NOMO-1 treated with DMSO at 0.1 percent for 48 hours (cell line): ENCODE results near the gene FRMD4B.

Experiments used
- DNase-seq: peaks from one replicate; lab custom pipeline; 2025; ENCODE audit not compliant: unreplicated experiment; lab: John Stamatoyannopoulos, UW

The FRMD4B gene

DNA sequence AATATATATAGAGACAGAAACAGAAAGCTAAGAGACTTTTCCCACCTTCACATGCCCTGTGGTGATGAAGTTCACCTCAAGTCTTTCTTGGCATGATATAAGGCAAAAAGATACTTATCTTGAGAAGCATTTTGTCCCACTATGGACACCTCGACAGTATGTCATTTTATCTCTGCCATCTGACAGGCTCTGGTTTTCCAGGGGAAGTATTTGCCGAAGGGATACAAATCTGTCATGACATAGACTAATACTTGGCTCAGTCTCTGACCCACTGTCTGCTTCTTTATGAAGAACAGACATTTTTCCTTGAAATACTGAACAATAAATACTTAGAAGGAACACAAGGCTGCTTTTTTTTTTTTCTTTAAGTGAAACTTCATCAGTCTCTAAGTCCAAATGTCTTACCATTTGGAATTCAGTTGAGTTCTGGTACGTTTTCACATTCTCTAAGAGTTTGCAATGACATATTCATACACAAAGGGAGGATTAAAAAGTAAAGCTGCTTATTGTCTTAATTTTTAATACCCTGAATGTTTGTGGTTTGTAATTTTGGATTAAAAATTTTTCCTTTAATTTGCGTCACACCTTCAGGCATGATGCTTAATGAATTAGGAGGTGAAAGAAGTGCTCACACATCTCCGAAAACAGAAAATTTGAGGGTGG, 175.7 kb downstream of the FRMD4B start:
- DNase-seq, result no peak

DNA sequence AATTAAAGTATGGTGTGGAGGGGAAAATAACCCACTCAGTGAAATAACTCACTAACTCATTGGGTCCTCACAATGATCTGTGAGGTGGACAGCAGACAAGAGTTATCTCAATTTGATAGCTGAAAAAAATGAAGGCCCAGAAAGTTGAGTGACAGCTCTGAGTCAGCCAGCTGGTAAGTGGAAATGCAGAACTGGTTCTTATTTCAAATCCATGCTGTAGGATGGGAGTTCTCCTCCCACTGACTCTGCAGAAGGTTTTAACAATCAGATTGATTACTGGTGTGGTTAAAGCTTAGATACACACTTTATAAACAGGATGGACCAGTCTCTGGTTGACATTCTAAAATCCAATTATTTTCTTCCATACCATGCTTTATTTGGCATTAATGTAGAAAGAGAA, 176.5 kb downstream of the FRMD4B start:
- DNase-seq, result no peak

DNA sequence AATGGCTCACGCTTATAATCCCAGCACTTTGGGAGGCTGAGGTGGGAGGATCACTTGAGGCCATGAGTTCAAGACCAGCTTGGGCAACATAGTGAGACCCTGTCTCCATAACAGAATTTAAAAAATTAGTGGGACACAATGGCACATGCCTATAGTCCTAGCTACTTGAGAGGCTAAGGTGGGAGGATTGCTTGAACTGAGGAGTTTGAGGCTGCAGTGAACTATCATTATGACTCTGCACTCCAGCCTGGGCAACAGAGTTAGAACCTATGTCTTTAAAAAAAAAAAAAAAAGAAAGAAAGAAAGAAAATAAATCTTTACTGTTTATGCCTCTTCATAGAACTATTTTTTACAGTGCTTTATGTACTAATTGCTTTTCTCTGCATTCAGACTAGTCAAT, 178.9 kb downstream of the FRMD4B start:
- no peak for DNase-seq

DNA sequence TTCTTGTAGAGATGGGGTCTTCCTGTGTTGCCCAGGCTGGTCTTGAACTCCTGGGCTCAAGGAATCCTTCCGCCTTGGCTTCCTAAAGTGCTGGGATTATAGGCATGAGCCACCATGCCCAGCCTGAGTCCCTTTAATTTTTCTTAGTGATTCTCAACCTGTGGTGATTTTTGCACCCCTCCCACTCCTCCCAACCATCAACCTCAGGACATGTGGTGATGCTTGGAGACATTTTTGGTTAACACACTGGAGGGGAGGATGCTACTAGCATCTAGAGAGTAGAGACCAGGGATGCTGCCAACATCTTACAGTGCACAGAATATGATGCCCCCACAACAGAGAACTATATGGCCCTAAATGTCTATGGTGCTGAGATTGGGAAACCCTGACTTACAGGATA, 180.5 kb downstream of the FRMD4B start:
- no peak for DNase-seq

DNA sequence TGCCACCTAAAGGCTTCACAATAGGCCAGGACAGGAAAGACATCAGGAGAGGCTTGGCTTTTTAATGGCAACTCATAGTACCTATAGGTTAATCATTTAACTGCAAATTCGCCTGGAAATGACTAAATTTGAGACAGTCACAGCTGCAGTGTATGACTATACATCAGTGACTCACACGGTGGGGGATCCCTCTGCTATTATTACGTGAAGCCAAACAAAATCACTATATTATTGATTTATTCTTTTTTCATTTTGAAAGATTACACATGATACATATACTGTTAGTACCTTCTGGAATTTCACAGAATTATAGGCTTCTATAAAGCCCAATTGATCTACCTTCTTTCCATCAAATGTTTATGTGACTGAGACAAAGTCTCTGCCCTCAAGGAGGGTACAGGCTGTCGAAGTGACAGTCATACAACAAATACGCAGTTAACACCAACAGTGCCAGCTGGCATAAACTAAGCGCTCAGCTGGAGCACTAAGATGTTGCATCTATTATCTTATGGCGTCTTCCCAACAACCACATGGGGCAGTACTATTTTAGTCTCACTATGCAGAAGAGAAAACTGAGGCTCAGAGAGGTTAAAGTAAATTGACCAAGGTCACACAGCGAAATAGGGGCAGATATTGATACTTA, 181.5 kb downstream of the FRMD4B start:
- no peak for DNase-seq

DNA sequence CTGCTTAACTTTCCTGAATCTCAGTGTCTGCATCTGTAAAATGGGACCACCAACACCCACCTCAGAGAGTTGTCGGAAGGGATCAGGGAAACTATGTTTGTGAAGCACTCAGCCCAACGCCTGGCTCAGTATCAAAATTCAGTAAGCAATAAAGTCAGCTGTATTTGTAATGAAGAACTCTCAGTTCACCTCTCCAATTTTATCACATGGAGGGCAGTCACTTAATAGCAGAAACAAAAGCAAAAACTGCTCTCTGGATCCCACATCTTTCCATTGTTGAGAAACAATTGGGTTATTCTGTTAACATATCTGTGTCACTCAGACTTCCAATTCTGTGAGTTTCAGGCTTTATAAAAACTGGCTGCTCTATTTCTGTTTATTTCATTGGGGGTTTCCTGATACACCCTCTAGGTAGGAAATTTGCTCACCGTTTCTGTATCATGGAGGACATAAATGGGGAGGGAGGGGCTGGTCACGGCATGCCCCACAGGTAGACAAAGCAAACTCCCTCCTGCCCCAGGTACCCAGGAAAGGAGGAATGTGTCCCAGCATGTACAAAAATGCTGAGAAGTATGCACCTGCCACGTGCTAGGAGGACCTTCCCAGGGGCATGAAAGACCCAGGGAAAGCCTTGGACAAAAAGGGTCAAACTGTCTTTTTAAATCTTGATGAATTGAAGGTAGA, 182.1 kb downstream of the FRMD4B start:
- no peak for DNase-seq

DNA sequence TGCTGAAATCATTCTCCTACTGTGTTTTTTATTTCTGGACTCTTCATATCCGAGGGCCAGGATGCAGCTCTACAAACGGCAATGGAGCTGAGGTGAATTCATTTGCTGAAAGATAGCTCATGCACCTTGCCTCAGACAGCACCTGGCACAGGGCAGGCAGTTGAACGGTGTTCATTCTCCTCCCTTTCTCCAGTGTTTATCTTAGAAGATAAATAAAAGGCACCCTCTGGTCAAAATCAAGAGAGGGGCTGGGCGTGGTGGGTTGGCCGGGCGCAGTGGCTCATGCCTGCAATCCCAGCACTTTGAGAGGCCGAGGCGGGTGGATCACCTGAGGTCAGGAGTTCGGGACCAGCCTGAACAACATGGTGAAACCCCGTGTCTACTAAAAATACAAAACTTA, 184.2 kb downstream of the FRMD4B start:
- no peak for DNase-seq

DNA sequence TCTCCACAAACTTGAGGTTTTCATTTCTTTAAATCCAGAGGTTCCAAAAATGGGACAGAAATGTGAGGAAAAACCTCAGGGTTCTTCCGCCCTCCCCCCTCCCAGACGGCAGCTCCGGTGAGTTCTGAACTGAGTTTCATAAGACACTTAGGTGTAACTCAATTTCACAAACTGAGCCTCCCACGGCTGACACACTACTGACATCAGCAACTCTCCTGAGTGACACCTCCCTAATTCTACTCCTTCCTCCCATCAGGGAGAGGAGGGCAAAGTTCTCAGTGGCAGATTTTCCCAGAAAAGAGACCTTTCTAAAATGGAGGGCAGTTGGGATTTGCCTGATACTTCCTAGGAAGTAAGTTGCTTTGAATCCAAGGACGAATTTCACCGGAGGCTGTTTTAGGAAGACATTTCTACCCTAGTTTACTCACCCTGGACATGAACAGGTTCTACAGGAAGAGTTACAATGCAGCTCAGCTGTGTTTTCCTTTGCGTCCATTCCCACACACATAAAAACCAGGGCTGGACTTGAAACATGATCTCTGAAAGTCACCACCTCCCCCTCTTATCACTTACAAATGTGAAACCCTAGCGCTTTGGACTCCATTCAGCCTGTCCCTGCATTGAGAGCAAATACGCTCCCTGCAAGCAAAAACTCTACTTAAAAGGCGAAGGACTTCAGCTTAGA, 185.4 kb downstream of the FRMD4B start:
- no peak for DNase-seq

DNA sequence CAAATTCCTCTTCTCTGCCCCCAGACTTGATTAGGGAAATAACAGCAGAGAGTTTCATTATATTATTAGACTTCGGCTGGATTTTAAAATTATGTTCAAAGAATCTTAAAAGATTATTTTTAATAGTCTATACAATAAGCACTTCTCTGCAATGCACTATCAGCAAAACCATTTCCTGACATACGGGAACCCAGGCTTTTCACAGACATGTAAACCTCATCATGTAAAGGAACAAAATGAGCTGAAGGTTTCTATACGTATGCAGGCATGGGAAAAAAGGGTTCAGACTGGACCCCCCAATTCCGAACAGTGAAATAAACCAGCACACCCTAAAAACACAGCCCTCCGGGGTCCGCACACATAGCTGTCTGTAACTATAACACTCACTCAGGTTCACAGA, 185.9 kb downstream of the FRMD4B start:
- no peak for DNase-seq

DNA sequence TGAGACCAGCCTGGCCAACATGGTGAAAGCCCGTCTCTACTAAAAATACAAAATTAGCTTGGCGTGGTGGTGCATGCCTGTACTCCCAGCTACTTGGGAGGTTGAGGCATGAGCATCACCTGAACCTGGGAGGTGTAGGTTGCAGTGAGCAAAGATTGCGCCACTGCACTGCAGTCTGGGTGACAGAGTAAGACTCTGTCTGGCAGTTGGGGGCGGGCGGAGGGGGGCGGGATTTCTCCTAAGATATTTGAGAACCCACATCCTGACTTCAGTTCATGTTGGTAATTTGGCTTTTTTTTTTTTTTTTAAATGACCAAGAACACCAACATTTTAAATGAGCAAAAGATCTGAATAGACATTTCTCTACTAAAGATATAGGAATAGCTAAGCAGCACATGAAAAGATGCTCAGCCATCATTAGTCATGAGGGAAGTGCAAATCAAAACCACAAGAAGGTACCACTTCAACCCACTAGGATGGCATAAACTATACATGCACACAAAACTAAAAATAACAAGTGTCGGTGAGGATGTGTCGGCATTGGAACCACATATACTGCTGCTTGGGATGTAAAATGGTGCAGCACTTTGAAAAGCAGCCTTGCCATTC, 187.9 kb downstream of the FRMD4B start:
- DNase-seq, result no peak

DNA sequence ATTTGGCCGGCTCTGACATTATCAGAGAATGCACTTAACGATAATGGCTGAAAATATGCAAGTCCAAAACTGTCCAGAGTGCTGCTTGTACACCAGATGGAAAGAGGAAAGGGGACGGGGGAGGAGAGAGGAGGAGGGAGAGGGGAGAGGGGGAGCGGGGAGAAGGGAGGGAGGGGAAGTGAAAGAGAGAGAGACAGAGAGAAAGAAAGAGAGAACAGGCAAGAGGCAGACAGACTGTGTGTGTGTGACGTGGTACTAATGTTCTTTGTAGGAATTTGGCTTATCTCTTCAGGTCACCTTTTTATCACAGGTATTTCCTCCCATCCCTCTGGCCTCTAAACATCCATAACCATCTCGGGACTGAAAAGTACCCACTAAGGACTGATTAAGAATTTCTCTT, 188.4 kb downstream of the FRMD4B start:
- no peak for DNase-seq

DNA sequence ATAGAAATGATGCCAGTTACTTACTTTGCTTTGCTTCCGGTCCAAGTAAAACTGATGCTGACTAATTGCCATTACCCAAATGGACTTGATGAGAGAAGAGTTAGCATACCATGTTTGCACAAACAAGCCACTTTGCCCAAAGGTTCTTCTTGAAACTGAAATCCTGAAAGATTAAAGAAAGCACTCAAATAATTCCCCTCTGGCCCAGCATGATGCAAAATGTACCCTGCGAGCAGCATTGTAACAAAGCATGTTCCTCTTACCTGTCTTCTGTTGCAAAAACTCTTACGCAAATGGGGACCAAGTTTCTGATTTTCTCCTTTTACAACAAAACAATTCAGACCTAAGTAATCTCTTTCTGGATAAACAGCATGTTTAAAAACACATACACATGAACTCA, 189.0 kb downstream of the FRMD4B start:
- DNase-seq, result no peak

DNA sequence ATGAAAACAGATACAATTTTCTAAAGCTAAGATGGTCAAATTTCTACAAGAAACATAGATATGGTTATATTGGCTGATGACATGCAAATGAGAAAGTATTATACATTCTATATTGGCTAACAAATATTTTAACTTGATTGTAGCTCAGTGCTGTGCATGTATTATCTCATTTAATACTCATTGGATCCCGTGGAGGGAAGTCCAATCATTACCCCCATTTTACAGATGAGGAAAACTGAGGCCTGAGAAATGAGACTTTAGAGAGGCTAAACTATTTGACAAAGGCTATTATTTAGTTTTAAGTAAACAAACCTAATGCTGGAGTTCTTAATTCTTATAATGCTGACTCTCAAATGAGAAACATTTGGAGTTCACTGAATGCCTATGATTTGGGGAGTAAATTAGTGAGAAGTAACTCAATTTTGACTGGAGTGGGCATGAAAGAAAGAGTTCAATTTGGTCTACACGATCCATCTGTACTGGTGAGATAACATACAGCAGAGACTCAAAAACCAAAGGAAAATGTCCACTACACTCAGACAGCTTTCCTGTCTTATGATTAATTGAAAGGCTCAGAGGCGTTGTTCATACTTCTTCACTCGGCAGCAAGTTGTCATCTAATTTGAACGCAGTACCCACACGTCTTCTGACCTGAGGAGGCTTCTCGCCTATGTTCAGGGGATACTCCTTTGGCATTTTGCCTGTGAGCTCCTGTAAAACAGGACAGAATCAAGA, 191.3 kb downstream of the FRMD4B start:
- no peak for DNase-seq

DNA sequence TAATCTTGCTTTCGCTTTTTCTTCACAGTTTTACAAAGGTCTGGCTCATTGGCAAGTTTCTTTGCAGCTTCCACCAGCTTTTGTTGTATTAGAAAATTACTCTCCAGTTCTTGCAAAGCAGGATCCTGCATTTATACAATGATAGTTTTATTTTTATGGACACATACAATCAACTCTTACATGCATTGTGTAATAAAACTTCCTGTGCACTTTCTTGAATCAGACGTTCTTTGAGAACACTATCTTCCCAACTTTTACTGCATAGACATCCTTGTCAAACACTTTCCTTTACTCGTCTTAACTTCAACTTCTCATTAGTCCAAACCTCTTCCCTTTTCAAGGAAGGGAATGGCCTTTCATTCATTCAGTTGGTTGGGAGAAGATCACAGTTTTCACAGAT, 192.1 kb downstream of the FRMD4B start:
- DNase-seq, result no peak

DNA sequence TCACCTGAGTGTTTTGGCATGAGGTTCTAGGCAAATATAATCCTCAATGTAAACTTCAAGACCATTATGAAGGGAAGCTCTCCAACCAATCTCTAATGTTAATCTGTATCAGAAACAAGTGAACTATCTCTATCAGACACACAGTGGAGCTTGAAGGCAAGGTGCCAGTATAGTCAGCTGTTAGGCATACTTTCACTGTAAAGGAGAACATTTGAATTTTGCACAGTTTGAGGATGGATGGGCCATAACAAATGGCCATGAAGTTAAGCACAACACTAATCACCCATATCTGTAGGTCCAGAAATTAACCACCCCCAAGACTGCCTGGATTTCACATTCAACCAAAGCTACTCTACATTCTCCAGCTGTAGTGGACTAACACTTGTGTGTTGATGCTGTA, 194.4 kb downstream of the FRMD4B start:
- DNase-seq, result no peak

DNA sequence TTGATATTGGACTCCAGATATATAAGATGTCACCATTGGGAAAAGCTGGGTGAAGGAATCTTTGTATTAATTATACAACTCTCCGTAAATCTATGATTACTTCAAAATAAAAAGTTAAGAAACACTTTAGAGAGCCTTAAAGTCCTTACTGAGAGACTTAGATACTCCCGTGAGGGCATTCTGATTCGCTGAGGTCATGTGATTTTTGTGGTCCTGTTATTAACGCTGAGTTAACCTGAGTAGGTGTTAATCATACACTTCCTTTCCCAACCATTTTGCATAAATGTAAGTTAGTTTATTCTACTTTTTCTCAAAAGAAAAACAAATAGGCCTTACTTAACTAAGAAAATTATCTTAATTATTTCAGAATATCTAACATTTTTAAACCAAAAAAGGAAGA, 196.4 kb downstream of the FRMD4B start:
- DNase-seq, result no peak

DNA sequence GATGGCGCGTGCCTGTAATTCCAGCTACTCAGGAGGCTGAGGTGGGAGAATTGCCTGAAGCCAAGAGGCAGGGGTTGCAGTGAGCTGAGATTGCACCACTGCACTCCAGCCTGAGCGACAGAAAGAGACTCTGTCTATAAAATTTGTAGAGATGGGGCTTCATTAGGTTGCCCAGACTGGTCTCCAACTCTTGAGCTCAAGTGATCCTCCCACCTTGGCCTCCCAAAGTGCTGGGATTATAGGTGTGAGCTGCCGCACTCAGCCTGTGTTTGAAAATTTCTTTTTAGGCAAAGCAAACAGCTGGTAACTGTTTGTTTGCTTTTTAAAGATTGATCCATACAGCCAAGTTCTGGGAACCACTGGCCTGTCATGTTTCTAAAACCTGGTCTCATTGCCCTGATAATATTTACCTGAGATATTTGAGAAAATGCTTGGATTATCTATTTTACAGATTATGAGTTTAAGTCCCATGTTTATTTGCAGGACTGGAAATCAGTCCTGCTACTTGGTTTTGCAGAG, 199.3 kb downstream of the FRMD4B start:
- DNase-seq, result no peak

DNA sequence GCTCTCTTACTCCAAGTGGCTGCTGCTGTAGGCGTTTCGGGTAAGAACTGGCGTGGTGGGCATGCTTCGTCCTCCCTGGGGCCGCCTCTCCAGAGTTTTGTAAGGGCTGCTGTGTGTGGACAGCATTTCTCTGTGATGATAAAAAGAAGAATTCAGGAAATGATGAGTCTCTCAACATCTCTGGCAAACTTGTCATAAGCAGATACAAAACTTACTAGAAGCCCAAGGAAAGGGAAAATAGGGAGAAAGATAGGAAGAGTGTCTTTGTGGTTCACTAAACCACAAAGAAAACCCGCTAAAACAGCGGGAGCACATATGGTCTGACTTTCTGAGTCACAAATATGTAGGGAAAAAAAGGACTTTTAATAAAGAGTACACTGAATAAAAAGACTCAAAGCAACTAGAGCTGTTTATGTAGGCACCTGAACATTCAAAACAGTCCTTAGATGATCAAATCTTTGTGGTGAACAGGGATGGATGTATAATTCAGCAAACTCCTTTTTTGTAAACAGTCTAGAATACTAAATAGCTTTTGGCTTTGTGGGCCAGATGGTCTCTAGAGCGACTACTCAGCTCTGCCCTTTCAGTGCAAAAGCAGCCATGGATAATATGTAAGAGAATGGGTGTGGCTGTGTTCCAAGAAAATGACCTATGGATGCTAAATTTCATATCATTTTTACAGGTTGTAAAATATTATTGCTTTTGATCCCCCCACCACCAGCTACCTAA, 203.1 kb downstream of the FRMD4B start:
- no peak for DNase-seq

DNA sequence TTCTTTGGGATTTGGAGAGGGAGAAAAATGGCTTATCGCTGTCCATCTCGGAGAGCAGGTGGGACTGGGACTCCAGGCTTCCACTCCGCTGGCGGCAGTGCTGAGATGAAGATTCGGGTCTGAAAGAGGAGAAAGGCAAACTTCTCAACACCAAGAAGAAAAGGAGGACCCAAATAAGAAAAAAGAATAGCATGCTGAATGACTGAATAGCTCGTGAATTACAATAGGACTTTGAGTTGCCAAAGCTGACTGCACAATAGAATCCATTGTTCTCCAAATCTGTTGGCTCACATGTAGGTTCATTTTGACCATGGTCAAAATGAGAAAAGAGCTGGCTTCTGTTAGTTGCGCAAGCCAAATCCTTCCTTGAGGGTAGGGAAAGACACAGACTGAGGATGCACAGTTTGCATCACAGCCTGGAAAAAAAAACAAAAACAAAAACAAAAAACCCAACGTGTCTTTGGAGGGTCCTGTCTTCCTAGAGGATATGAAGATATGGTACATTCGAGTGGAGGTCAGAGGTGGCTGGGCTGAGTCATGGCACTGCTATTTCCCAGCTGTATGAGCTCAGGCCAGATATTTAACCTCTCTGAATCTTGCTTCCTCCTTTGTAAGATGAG, 204.2 kb downstream of the FRMD4B start:
- no peak for DNase-seq
